OCI-LY7 (cell line): ENCODE measurements around the gene CFAP20. TPM values are rescaled to one million over a fixed set of nuclear protein-coding genes. Genes with fewer than 3 reads are reported as not detected.
A peak's percentile ranks its signal among the peaks of the same experiment; 100 is the strongest.

Experiments
- BruUV-seq: library from RNA; stranded (reverse); fragments of 400-500 nt; replicated peaks from 2 replicates; lab custom pipeline; 2021; lab: Mats Ljungman, UMichigan
- CTCF ChIA-PET: fragments of 300-600 bp; sonication (Branson Sonifier 250); formaldehyde crosslinking; loops from one replicate; lab custom pipeline; 2022; ENCODE audit warnings: antibody characterized with exemption; ENCODE audit not compliant: unreplicated experiment; lab: Charles Lee
- POLR2A ChIA-PET: fragments of 300-600 bp; sonication (Branson Sonifier 250); formaldehyde crosslinking; loops from one replicate; lab custom pipeline; 2022; ENCODE audit warnings: antibody characterized with exemption; lab: Charles Lee
- DNase-seq: peaks from one replicate; pipeline ENCODE4 v3.0.0-alpha.2; 2015; ENCODE audit warnings: low spot score
- H2AFZ ChIP-seq: fragments of 200-600 bp; sonication (generic), shearing (Covaris generic); 2 replicates; pipeline ENCODE4 v1.6.1; 2014; ENCODE audit warnings: mild to moderate bottlenecking, antibody characterized with exemption, low read length, moderate library complexity
- H3K27ac ChIP-seq: fragments of 200-600 bp; sonication (generic); 2 replicates; pipeline ENCODE4 v1.5.1; 2014; ENCODE audit warnings: mixed run types, low read depth, mild to moderate bottlenecking, moderate library complexity, low read length, inconsistent platforms; ENCODE audit not compliant: poor library complexity, severe bottlenecking
- H3K36me3 ChIP-seq: fragments of 200-600 bp; sonication (generic); 2 replicates; pipeline ENCODE4 v1.6.1; 2014; ENCODE audit warnings: mild to moderate bottlenecking, antibody characterized with exemption, low read length, moderate library complexity, mixed read lengths; ENCODE audit not compliant: insufficient read depth
- H3K4me1 ChIP-seq: fragments of 200-600 bp; sonication (generic); 2 replicates; pipeline ENCODE4 v1.5.1; 2014; ENCODE audit warnings: mild to moderate bottlenecking, low read length; ENCODE audit not compliant: insufficient read depth, poor library complexity, severe bottlenecking
- H3K4me2 ChIP-seq: fragments of 200-600 bp; sonication (generic); 2 replicates; pipeline ENCODE4 v1.6.1; 2014; ENCODE audit warnings: mild to moderate bottlenecking, low read length
- H3K4me3 ChIP-seq: fragments of 200-600 bp; sonication (generic); 2 replicates; pipeline ENCODE4 v1.5.1; 2014; ENCODE audit warnings: mild to moderate bottlenecking, low read depth, low read length; ENCODE audit not compliant: poor library complexity, severe bottlenecking
- H3K79me2 ChIP-seq: fragments of 200-600 bp; sonication (generic); 2 replicates; pipeline ENCODE4 v1.6.1; 2016; ENCODE audit warnings: low read depth, mild to moderate bottlenecking, low read length, moderate library complexity, mixed read lengths; ENCODE audit not compliant: insufficient read depth
- H3K9me2 ChIP-seq: fragments of 200-600 bp; sonication (generic); 2 replicates; pipeline ENCODE4 v1.6.1; 2016; ENCODE audit warnings: mild to moderate bottlenecking, low read length, mixed read lengths; ENCODE audit not compliant: insufficient read depth
- H3K9me3 ChIP-seq: fragments of 200-600 bp; sonication (generic); 2 replicates; pipeline ENCODE4 v1.6.1; 2014; ENCODE audit warnings: mild to moderate bottlenecking, mixed run types, low read length, mixed read lengths
- H4K20me1 ChIP-seq: fragments of 200-600 bp; sonication (generic); 2 replicates; pipeline ENCODE4 v1.6.1; 2014; ENCODE audit warnings: mild to moderate bottlenecking, antibody characterized with exemption, low read length, moderate library complexity, mixed read lengths; ENCODE audit not compliant: insufficient read depth
- EZH2phosphoT487 ChIP-seq: fragments of 200-600 bp; sonication (generic); IDR thresholded peaks from 2 replicates; pipeline ENCODE4 v1.6.1; 2018; ENCODE audit warnings: low read depth, borderline replicate concordance, mild to moderate bottlenecking, mixed run types, antibody characterized with exemption, low read length, moderate library complexity, mixed read lengths
- intact Hi-C: fragments of 100-400 bp; cut with micrococcal nuclease; formaldehyde crosslinking; loops from one replicate; pipeline ENCODE4 v1.10.0; 2022; ENCODE audit not compliant: unreplicated experiment
- total RNA-seq, 2 experiments: library from RNA; depleted of rRNA in 1 of 2; stranded (reverse); fragments of >200 nt in 1 of 2; shearing (Covaris generic) in 1 of 2; gene quantifications; 2 replicates each; pipeline ENCODE4 v1.2.3, GENCODE V29; 2014 to 2022
- TF ChIP-seq, protein P1 (sequence below): fragments of 200-600 bp; sonication (generic); conservative IDR thresholded peaks from 2 replicates; pipeline ENCODE4 v1.5.1; 2014; ENCODE audit warnings: mild to moderate bottlenecking, antibody characterized with exemption, low read length, moderate library complexity, mixed read lengths

Gene CFAP20
- total RNA-seq, 2 experiments from 2014 or later, result 46.4 to 89.2 TPM

DNA sequence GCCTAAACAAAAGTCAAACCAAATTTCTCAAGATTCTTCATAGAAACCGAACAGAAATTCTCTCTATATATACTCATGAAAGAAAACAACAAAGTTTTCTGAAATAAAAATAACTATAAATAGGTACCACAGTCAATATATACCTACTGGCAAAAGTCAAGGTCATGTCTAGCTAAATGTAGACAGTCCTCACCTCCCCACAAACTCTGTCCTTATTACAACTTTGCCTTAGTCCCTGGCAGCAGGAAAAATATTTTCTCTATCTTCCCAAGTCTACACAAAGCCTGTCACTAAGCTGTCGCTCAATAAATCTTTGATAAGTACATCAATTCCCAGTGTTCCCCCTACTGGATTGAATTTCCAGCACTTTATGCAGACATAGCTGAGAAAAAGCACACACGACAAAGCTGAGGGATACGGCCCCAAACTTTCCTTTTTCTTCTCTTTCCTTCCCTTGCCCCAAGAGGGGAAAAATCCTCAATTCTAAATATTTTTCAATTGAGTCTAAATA is 2.7 kb downstream of the CFAP20 start:
- Histone ChIP-seq H3K79me2 (peaks cover 65% of the 10 kb centered on the region), H3K4me1 (peaks cover 42% of the 10 kb centered on the region), H2AFZ (no peak overlapping the region), H3K27ac (no peak overlapping the region), H3K4me3 (peak overlapping the region; percentile 99), H3K9me3 (no peaks in the 10 kb centered on the region), H3K36me3 (0 out of 2 replicates have a peak, but pooled peaks cover 4% of the 10 kb centered on the region), H3K9me2 (no peaks in the 10 kb centered on the region), H3K4me2 (peak overlapping the region; percentile 97), H4K20me1 (peaks cover 43% of the 10 kb centered on the region)
- CTCF ChIA-PET, result interaction anchor here (1.0 kb wide), 2 partner anchors 9 to 92 kb away, joined by 3 read pairs; no protein-coding TSS in a partner anchor
- POLR2A ChIA-PET, result interaction anchor here (0.5 to 0.8 kb wide), 2 partner anchors 123 to 181 kb away, joined by 3 to 4 read pairs; a partner anchor contains a TSS
- TF ChIP-seq, protein P1, sequence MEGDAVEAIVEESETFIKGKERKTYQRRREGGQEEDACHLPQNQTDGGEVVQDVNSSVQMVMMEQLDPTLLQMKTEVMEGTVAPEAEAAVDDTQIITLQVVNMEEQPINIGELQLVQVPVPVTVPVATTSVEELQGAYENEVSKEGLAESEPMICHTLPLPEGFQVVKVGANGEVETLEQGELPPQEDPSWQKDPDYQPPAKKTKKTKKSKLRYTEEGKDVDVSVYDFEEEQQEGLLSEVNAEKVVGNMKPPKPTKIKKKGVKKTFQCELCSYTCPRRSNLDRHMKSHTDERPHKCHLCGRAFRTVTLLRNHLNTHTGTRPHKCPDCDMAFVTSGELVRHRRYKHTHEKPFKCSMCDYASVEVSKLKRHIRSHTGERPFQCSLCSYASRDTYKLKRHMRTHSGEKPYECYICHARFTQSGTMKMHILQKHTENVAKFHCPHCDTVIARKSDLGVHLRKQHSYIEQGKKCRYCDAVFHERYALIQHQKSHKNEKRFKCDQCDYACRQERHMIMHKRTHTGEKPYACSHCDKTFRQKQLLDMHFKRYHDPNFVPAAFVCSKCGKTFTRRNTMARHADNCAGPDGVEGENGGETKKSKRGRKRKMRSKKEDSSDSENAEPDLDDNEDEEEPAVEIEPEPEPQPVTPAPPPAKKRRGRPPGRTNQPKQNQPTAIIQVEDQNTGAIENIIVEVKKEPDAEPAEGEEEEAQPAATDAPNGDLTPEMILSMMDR, result no peak
- no peak for TF ChIP-seq EZH2phosphoT487
- no TSS peak for BruUV-seq
- DNase-seq, result no peak
- intact Hi-C loops, result loop anchor here (5.0 kb wide), 1 partner anchor 229 kb away; no protein-coding TSS in a partner anchor

DNA sequence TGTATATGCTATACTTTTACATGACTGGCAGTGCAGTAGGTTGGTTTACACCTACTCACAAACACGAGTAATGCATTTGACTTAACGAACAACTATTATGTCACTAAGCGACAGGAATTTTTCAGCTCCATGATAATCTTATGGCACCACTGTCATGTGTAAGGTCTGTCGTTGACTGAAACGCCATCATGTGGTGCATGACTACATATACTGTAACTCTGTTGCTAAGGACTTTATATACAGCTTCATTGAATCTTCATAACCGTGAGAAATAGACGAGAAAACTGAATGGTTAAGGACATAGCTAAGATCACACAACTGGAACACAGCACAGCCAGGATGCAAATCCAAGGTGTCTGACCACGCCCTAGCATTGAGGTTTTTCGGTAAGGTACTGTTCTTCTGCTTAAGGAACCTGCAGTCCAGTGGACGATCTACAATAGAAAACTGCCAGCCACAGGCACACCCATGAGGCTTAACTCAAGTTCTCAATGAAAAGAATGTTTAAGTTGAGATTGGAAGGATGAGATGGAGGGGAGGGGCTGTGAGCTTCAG is 3.3 kb downstream of the CFAP20 start:
- H4K20me1 ChIP-seq, result peaks cover 49% of the 10 kb centered on the region

More for the DNA sequence above, 3.3 kb downstream of the CFAP20 start:
- Histone ChIP-seq H3K79me2 (peaks cover 72% of the 10 kb centered on the region), H3K9me2 (no peaks in the 10 kb centered on the region), H3K4me2 (peak overlapping the region; percentile 97), H3K27ac (no peak overlapping the region), H2AFZ (no peak overlapping the region), H3K4me1 (peaks cover 47% of the 10 kb centered on the region), H3K4me3 (peak overlapping the region; percentile 99), H3K9me3 (no peaks in the 10 kb centered on the region), H3K36me3 (peaks cover 5% of the 10 kb centered on the region; the same call in 1 of the 2 replicates)
- TF ChIP-seq, protein P1, result peak; percentile 60
- TF ChIP-seq EZH2phosphoT487, result no peak
- BruUV-seq, result no TSS peak
- peak; percentile 17 for DNase-seq
- CTCF ChIA-PET, result interaction anchor here (1.0 kb wide), 2 partner anchors 91 to 102 kb away, joined by 3 read pairs; no protein-coding TSS in a partner anchor
- POLR2A ChIA-PET, result interaction anchor here (0.5 to 0.8 kb wide), 2 partner anchors 124 to 181 kb away, joined by 3 to 4 read pairs; a partner anchor contains a TSS
- intact Hi-C loops, result loop anchor here (5.0 kb wide), 1 partner anchor 229 kb away; no protein-coding TSS in a partner anchor
